GM21390 (cell line): ENCODE results near the gene SOX18.

Source experiments
- ATAC-seq: cut with Tn5 transposase; IDR thresholded peaks from one replicate; pipeline ENCODE4 v1.9.1; 2021; ENCODE audit not compliant: unreplicated experiment

SOX18 gene

GRCh38 chr20:64053841-64054661 is 4.6 kb upstream of the SOX18 start:
- ATAC-seq, result no peak

- no peak for ATAC-seq
These were observed 3.8 kb upstream of the SOX18 start for GRCh38 chr20:64052987-64053840.

GRCh38 chr20:64052326-64052722 is 2.9 kb upstream of the SOX18 start:
- no peak for ATAC-seq

DNA sequence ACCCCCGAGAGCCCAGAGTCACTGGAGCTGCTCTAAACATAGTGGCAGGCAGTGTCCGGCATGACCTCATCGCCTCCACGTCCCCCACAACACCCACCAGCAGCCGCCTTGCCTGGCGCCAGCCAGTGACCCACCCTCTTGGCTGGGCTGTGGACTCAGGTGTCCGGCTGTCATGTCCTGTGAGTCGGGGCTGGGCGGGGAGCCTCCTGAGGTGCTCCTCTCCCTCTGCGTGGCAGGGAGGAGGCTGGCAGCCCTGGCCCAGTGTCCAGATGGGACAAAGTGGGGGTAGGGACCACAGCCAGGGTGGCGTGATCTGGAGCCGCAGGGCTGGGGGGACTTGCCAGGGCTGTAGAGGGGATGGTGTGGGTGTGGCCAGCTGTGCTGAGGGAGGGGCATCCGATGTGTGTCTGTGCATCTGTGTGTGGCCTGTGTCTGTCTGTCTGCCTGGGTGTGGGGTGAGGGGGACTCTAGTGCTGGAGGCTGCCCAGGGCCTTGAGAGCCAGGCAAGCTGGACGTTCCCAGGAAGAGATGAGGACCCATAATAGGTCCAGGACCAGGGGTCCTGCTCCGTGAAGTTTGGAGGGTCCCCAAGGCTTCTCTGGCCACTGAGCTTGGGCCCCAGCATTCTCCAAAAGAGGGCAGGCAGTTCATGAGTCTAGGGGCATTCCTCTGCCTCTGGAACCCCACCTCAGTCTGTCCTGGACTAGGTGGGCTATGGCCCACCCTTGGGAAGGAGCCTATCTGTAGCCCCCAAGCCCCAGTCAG is 2.3 kb upstream of the SOX18 start:
- no peak for ATAC-seq

DNA sequence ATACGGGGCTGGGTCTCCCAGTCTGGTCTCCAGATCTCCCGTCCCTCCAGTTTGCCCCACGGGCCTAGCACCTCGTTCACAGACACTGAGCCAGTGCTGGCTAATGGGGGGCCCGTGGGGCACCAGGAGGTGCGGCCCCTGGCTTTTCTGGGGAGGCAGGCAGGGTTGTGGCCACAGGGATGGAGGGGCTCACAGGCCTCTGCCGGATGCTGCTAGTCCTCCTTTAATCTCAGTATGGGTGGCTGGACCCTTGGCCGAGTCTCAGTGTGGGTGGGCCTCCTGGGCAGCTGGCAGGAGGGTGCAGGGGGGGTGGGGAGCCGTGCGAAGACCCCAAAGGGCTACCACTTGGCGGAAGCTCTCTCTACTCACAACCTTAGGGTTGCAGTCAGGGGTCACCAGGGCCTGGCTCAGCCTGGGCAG is 1.6 kb upstream of the SOX18 start:
- no peak for ATAC-seq

DNA sequence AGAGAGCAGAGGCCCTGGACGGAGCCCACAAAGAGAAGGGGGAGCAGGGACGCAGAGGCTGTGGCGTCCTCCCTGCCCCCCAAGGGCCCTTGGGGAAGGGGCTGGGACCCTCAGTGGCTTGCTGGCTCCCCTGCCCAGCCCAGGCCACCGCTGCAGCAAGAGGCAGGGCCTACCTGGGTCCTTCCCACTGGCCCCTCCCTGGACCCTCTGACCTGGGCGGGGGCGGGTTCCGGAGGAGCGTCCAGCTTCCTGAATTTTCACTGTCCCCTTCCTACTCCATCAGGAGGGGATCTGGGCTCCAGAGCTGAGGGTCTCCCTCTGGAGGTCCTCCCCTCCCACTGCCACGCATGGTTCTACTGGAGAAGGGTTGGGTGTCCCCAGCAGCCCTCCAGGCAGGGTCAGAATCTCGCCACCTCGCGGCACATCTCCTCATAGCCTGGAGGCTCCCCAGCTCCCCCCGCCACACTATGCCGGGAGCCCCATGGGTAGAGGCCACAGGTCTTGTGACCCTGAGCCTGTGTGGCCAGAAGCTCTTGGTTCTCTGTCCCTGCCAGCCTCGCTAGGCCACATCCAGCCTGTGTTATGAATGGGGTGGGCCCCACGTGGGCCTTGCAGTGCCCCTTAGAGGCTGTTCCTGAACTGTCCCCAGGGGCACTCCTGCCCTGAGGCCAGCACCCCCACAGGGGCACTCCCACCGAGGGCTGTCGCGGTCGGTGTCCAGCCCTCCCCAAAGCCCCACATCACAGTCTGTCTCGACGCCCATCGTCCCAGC is 1.0 kb upstream of the SOX18 start:
- ATAC-seq, result no peak

GRCh38 chr20:64049878-64050260 is 430 bp upstream of the SOX18 start:
- ATAC-seq, result no peak

DNA sequence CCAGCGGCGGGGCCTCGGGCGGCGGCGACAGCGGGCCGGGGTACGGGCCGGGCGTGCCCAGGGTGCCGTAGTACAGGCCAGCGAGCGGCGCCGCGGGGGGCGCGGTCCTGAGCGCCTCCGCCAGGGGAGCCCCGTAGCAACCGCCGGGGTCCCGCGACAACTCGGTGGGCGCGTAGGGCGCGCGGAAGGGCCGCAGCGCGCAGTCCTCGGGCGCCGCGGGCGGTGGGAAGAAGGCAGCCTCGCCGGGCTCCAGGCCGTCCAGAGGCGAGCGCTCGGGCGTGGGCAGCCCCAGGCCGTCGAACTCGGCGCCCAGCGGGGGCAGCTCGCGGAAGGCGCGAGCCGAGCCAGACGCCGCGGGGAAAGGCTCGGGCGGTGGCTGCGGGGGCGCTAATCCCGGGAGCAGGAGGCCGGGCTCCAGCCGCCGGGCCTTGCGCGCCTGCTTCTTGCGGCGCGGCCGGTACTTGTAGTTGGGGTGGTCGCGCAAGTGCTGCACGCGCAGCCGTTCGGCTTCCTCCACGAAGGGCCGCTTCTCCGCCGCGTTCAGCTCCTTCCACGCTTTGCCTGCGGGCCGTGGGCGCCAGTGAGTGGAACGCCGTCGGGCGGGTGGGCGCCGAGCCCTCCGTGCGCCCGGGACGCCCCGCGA is 916 bp downstream of the SOX18 start:
- no peak for ATAC-seq

DNA sequence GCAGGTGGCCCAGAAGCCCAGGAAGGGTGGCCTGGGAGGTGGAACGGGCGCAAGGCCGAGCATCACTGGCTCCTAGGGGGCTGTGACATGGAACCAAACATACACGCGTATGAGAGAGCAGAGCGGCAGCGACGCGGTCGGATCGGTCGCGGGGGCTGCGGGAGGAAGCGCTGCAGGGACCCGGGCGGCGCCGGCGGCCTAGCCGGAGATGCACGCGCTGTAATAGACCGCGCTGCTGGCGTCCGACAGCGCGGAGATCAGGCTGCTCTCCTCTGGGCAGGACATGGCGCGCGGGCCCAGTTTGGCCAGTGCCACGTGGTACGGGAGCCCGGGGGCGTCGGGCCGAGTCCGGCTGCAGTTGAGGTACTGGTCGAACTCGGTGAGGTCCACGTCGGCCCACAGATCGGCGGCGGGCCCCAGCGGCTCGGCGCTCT is 1.5 kb downstream of the SOX18 start:
- ATAC-seq, result no peak

DNA sequence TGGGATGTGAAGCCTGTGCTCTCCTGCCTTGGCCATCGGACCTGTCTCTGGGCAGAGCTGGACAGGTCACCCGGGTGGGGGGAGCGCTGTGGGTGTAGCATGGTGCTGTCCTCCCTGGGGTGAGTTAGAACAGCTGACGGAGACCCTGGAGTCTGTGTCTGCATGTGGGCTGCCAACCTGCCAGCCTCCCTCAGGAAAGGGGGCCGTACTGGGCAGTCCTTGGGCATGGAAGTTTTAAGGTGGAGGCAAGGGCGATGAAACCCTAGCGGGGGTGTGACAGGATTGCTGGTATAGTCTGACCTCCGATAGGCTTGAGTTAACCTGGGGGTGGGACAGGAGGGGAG is 2.4 kb downstream of the SOX18 start:
- no peak for ATAC-seq

- ATAC-seq, result no peak
These were observed 4.0 kb downstream of the SOX18 start for GRCh38 chr20:64045346-64046011.

- ATAC-seq, result no peak
These were observed 4.8 kb downstream of the SOX18 start for GRCh38 chr20:64044484-64045247.

- no peak for ATAC-seq
These were observed 5.7 kb downstream of the SOX18 start for GRCh38 chr20:64043768-64044167.

- ATAC-seq, result no peak
These were observed 7.2 kb downstream of the SOX18 start for GRCh38 chr20:64042054-64042781.

DNA sequence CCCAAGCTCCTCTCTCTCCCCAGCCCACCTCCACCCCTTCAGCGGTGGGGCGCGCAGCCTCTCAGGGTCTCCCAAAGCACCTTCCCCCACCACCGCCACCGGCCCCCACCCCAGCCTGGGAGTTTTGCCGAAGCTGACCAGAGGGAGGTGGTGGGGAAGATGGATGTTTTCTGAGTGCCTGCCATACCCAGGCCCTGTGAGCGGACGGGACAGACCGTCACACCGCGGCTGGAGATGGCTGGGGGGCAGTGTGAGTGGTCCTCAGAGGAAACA is 7.7 kb downstream of the SOX18 start:
- no peak for ATAC-seq

- no peak for ATAC-seq
These were observed 8.2 kb downstream of the SOX18 start for GRCh38 chr20:64041040-64041780.

- no peak for ATAC-seq
These were observed 9.0 kb downstream of the SOX18 start for GRCh38 chr20:64040231-64041039.
